Measurements from ENCODE around the gene GFOD1.

GRCh38 chr6:13438126-13438525 is 49.3 kb downstream of the GFOD1 start:
- TF ChIP-seq, protein P1, sequence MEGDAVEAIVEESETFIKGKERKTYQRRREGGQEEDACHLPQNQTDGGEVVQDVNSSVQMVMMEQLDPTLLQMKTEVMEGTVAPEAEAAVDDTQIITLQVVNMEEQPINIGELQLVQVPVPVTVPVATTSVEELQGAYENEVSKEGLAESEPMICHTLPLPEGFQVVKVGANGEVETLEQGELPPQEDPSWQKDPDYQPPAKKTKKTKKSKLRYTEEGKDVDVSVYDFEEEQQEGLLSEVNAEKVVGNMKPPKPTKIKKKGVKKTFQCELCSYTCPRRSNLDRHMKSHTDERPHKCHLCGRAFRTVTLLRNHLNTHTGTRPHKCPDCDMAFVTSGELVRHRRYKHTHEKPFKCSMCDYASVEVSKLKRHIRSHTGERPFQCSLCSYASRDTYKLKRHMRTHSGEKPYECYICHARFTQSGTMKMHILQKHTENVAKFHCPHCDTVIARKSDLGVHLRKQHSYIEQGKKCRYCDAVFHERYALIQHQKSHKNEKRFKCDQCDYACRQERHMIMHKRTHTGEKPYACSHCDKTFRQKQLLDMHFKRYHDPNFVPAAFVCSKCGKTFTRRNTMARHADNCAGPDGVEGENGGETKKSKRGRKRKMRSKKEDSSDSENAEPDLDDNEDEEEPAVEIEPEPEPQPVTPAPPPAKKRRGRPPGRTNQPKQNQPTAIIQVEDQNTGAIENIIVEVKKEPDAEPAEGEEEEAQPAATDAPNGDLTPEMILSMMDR (IDR thresholded peaks at IDR 0.05): no peak
- no peak for TF ChIP-seq POLR2A (IDR thresholded peaks at IDR 0.05)
